GM12878 (cell line): ENCODE data around the gene MSS51. TPM values are rescaled to one million over a fixed set of nuclear protein-coding genes. Genes with fewer than 3 reads are reported as not detected.

Source experiments
- ATAC-seq: fragments of 200-7000 bp; cut with Tn5 transposase; 3 replicates; pipeline ENCODE4 v1.9.1; 2020; ENCODE audit warnings: mild to moderate bottlenecking, moderate library complexity
- BruUV-seq: library from RNA; stranded (reverse); fragments of 400-500 nt; replicated peaks from 2 replicates; lab custom pipeline; 2021; lab: Mats Ljungman, UMichigan
- CTCF ChIA-PET: fragments of 300-600 bp; sonication (Branson Sonifier 250); formaldehyde crosslinking; extraction: SDS; loops from one replicate; lab custom pipeline; 2021; ENCODE audit warnings: inconsistent platforms; lab: Yijun Ruan, JAX
- POLR2A ChIA-PET: fragments of 350-600 bp; formaldehyde crosslinking; extraction: SDS; loops from one replicate; lab custom pipeline; 2021; ENCODE audit warnings: inconsistent platforms; lab: Charles Lee
- RAD21 ChIA-PET: fragments of 300-600 bp; sonication (Branson Sonifier 250); formaldehyde crosslinking; loops from one replicate; lab custom pipeline; 2023; ENCODE audit warnings: antibody characterized with exemption; ENCODE audit not compliant: unreplicated experiment; lab: Charles Lee
- SMC1A ChIA-PET: fragments of 300-600 bp; sonication (Branson Sonifier 250); formaldehyde crosslinking; loops from one replicate; lab custom pipeline; 2023; ENCODE audit not compliant: unreplicated experiment, uncharacterized antibody; lab: Charles Lee
- DNase-seq: peaks from one replicate; pipeline ENCODE4 v3.0.0-alpha.2; 2011; ENCODE audit warnings: low read depth, low spot score
- FAIRE-seq: peaks from 3 replicates; lab custom pipeline; 2011; peaks lifted over from hg19 to GRCh38; lab: Jason Lieb, UNC
- H2AFZ ChIP-seq: 2 replicates; pipeline ENCODE4 v1.6.0; 2011; ENCODE audit warnings: low read depth, low read length, control low read depth; ENCODE audit not compliant: control insufficient read depth
- H3K27ac ChIP-seq: 2 replicates; pipeline ENCODE4 v1.5.1; 2011; ENCODE audit warnings: control low read depth; ENCODE audit not compliant: control insufficient read depth, insufficient read depth
- H3K27me3 ChIP-seq, 2 experiments: replicated peaks in 1 of 2; 2 replicates each; pipeline versions ENCODE4 v1.6.0 to v1.6.1; 2011; ENCODE audit warnings: low read length in 1 of 2; ENCODE audit not compliant: control insufficient read depth in 2 of 2, insufficient read depth in 2 of 2
- H3K36me3 ChIP-seq, 2 experiments: 2 replicates each; pipeline ENCODE4 v1.5.1; 2011; ENCODE audit warnings: low read length in 1 of 2; ENCODE audit not compliant: control insufficient read depth in 2 of 2, insufficient read depth in 2 of 2
- H3K4me1 ChIP-seq: 2 replicates; pipeline ENCODE4 v1.6.1; 2011; ENCODE audit warnings: mild to moderate bottlenecking, low read length, moderate library complexity, mixed read lengths; ENCODE audit not compliant: control insufficient read depth, insufficient read depth
- H3K4me2 ChIP-seq: 2 replicates; pipeline ENCODE4 v1.6.0; 2011; ENCODE audit warnings: control low read depth; ENCODE audit not compliant: control insufficient read depth, insufficient read depth
- H3K4me3 ChIP-seq: fragments of 200-600 bp; sonication (generic); 2 replicates; pipeline ENCODE4 v1.5.1; 2016
- H3K79me2 ChIP-seq: 2 replicates; pipeline ENCODE4 v1.6.0; 2011; ENCODE audit warnings: low read length; ENCODE audit not compliant: control insufficient read depth, insufficient read depth
- H3K9ac ChIP-seq: 2 replicates; pipeline ENCODE4 v1.8.0; 2011; ENCODE audit warnings: low read length, control low read depth, mixed read lengths; ENCODE audit not compliant: control insufficient read depth, insufficient read depth
- H3K9me3 ChIP-seq: replicated peaks from 3 replicates; pipeline ENCODE4 v1.5.1; 2011; ENCODE audit warnings: mild to moderate bottlenecking, low read length; ENCODE audit not compliant: control insufficient read depth, insufficient read depth
- H4K20me1 ChIP-seq: 2 replicates; pipeline ENCODE4 v1.6.0; 2011; ENCODE audit not compliant: control insufficient read depth, insufficient read depth
- CREB1 ChIP-seq: IDR thresholded peaks from 2 replicates; pipeline ENCODE4 v1.6.1; 2012; ENCODE audit warnings: low read depth, mild to moderate bottlenecking, inconsistent platforms
- LARP7 ChIP-seq: fragments of 450-650 bp; IDR thresholded peaks from 2 replicates; pipeline ENCODE4 v1.6.1; 2017; ENCODE audit warnings: mild to moderate bottlenecking
- NFIC ChIP-seq: IDR thresholded peaks from 2 replicates; pipeline ENCODE4 v1.6.1; 2012; ENCODE audit warnings: low read depth, mild to moderate bottlenecking, inconsistent platforms, low read length, moderate library complexity
- NR2C1 ChIP-seq: fragments of 450-650 bp; IDR thresholded peaks from 2 replicates; pipeline ENCODE4 v1.6.1; 2017; ENCODE audit warnings: antibody characterized with exemption, mild to moderate bottlenecking, moderate library complexity
- POLR2AphosphoS2 ChIP-seq: IDR thresholded peaks from 2 replicates; pipeline ENCODE4 v1.6.1; 2011; ENCODE audit warnings: low read depth, mild to moderate bottlenecking, low read length, improper control_type of control experiment, moderate library complexity
- RFX5 ChIP-seq: IDR thresholded peaks from 2 replicates; pipeline ENCODE4 v1.6.1; 2011; ENCODE audit warnings: low read depth, low read length, improper control_type of control experiment
- RUNX3 ChIP-seq: IDR thresholded peaks from 2 replicates; pipeline ENCODE4 v1.6.1; 2012; ENCODE audit warnings: low read length, inconsistent platforms
- SIX5 ChIP-seq: IDR thresholded peaks from 2 replicates; pipeline ENCODE4 v1.6.1; 2011; ENCODE audit warnings: mild to moderate bottlenecking, low read depth, low read length, moderate library complexity; ENCODE audit not compliant: severe bottlenecking
- STAT3 ChIP-seq: IDR thresholded peaks from 2 replicates; pipeline ENCODE4 v1.6.1; 2011; ENCODE audit warnings: low read depth, low read length, improper control_type of control experiment
- TAF1 ChIP-seq: IDR thresholded peaks from 2 replicates; pipeline ENCODE4 v1.6.1; 2011; ENCODE audit warnings: mild to moderate bottlenecking, low read depth, low read length, borderline replicate concordance
- ZSCAN29 ChIP-seq: fragments of 450-650 bp; IDR thresholded peaks from 2 replicates; pipeline ENCODE4 v1.6.1; 2017; ENCODE audit warnings: mild to moderate bottlenecking, moderate library complexity
- WGBS: methylation state at CpG from one replicate; pipeline ENCODE4 v1.1.6; 2016; ENCODE audit warnings: low lambda C conversion rate; ENCODE audit not compliant: insufficient replicate concordance, insufficient coverage; ENCODE audit errors: missing lambda C conversion rate; 5-methylcytosine and 5-hydroxymethylcytosine counted together
- in situ Hi-C: fragments of 300-500 bp; cut with MboI; formaldehyde crosslinking; loops from 9 replicates; pipeline ENCODE4 v1.14.3; 2018; ENCODE audit warnings: mixed read lengths
- intact Hi-C: fragments of 100-400 bp; cut with micrococcal nuclease; formaldehyde crosslinking; loops from one replicate; pipeline ENCODE4 v1.14.2; 2022; ENCODE audit not compliant: unreplicated experiment
- polyA plus RNA-seq, 11 experiments: library from polyadenylated mRNA; depleted of rRNA in 4 of 11; unstranded in 6 of 11; stranded (reverse) in 5 of 11; fragments of >200 nt; fragmentation: Nextera tagmentation in 4 of 11; fragmentation: Illumina TruSeq in 1 of 11; extraction: Ambion mirVana in 4 of 11; extraction: Trizol in 1 of 11; gene quantifications; 1 replicate in 1 of 11; 2 replicates in 10 of 11; pipeline versions ENCODE4 v1.2.1 to v1.2.3, GENCODE V29; 2011 to 2016; ENCODE audit warnings: inconsistent platforms in 2 of 11, missing spikeins in 2 of 11, low read depth in 1 of 11
- total RNA-seq, 4 experiments: library from RNA; depleted of rRNA in 3 of 4; stranded (reverse); fragments of >200 nt in 3 of 4; fragmentation: Illumina TruSeq in 1 of 4; extraction: Trizol in 1 of 4; gene quantifications; 2 replicates each; pipeline versions ENCODE4 v1.2.1 to v1.2.3, GENCODE V29; 2013 to 2021
- TF ChIP-seq, protein P1 (sequence below): IDR thresholded peaks from 2 replicates; pipeline ENCODE4 v1.6.1; 2012; ENCODE audit warnings: low read depth, low read length, improper control_type of control experiment
- TF ChIP-seq, protein P2 (sequence below): IDR thresholded peaks from 2 replicates; pipeline ENCODE4 v1.6.1; 2012; ENCODE audit warnings: low read length, inconsistent platforms
- TF ChIP-seq, protein P3 (sequence below): IDR thresholded peaks from 2 replicates; pipeline ENCODE4 v1.6.1; 2011; ENCODE audit warnings: mild to moderate bottlenecking, low read depth, low read length, moderate library complexity; ENCODE audit not compliant: insufficient replicate concordance

Gene MSS51
- total and polyA plus RNA-seq, 10 of the 15 experiments (the other 5 are each of a cell fraction or from before 2014, with no cell fraction given), result 0.06 to 2.1 (median 1.5) TPM

DNA sequence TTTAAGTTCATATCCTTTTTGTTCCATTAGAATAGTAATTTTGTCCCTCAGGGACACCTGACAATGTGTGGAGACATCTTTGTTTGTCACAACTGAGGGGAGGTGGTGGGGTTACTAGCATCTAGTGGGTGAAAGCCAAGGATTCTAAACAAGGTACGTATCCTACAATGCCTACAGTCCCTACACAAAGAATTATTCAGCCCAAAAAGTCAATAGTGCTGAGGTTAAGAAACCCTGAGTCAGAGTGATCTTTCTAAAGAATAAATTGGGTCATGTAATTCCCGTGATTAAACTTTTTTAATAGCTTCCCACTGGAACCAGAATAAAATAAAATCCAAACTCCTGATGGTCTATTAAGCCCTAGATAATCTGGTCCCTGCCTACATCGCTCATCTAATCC is 16.8 kb downstream of the MSS51 start:
- FAIRE-seq, result no peak
- Histone ChIP-seq H3K4me3 (no peak overlapping the region), H3K79me2 (peaks cover 21% of the 10 kb centered on the region), H3K4me1 (no peaks in the 10 kb centered on the region), H3K4me2 (no peak overlapping the region), H3K9me3 (no peaks in the 10 kb centered on the region)
- no peak for DNase-seq
- POLR2A ChIA-PET, result no interaction called here
- SMC1A ChIA-PET, result interaction anchor here (0.9 kb wide), 1 partner anchor 36 kb away, joined by 3 read pairs; no protein-coding TSS in a partner anchor
- no TSS peak for BruUV-seq
- TF ChIP-seq SIX5 (no peak), NR2C1 (no peak), RUNX3 (no peak)
- TF ChIP-seq, all 136 proteins: peak for 0
- in situ Hi-C loops, result no loop called here
- 96% methylated on average over 3 of the region's 3 CpGs for WGBS
- Histone ChIP-seq H3K27me3 (no peaks in the 10 kb centered on the region), H2AFZ (no peak overlapping the region), H3K9ac (no peak overlapping the region), H3K36me3 (no peaks in the 10 kb centered on the region; a peak in 1 of 4 replicates), H3K27ac (no peak overlapping the region), H4K20me1 (no peaks in the 10 kb centered on the region)
- ChIA-PET RAD21 (no interaction called here), CTCF (interaction anchor here (0.6 to 1.1 kb wide), 2 partner anchors 26 to 227 kb away, joined by 3 read pairs; no protein-coding TSS in a partner anchor)
- intact Hi-C loops, result no loop called here
- ATAC-seq, result no peak

DNA sequence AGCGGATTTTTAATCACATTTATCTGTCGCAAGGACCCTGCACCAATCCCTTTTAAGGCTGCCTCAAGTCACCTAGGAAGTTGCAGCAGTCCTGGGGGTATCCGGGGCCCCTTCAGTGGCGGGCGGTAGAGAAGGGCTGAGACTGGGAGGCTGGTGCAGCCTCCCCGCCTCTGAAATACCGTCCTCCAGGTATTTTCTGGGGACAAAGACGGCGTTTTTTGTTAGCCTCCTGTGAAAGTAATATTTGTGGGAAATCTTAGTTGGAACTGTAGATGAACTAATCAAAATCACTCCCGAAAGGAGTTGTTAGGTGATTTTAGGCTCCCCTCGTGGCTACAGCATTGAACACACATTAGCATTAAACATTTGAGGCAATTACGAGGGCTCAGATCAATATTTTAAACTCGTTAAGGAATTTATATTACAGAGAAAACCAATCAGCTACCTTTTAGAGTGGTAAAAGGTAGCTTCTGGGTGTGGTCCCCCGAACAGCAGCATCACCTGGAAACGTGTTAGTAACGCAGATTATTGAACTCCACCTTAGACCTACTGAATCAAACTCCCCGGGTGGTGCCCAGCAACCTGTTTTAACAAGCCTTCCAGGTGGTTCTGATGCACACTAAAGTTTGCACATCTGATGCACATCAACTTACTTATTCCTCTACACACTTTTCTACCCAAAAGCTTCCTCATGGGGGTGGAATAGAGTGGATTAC is 19.0 kb downstream of the MSS51 start:
- Histone ChIP-seq H3K9me3 (no peaks in the 10 kb centered on the region), H3K79me2 (peaks cover 43% of the 10 kb centered on the region), H3K4me2 (peak overlapping the region; percentile 90), H4K20me1 (no peaks in the 10 kb centered on the region), H3K4me1 (no peaks in the 10 kb centered on the region), H3K9ac (peak overlapping the region; percentile 93), H3K27me3 (no peaks in the 10 kb centered on the region), H3K4me3 (peak overlapping the region; percentile 84), H2AFZ (peak overlapping the region; percentile 97), H3K36me3 (no peaks in the 10 kb centered on the region; a peak in 1 of 4 replicates), H3K27ac (peak overlapping the region; percentile 93)
- ChIA-PET SMC1A (interaction anchor here (1.0 to 1.1 kb wide), 2 partner anchors 28 to 39 kb away, joined by 3 read pairs; no protein-coding TSS in a partner anchor), POLR2A (interaction anchor here (1.0 kb wide), 1 partner anchor 318 kb away, joined by 4 read pairs; the partner anchor contains the start of gene P4HA1), RAD21 (no interaction called here), CTCF (interaction anchor here (0.7 to 1.3 kb wide), 2 partner anchors 12 to 150 kb away, joined by 3 read pairs; no protein-coding TSS in a partner anchor)
- in situ Hi-C loops, result no loop called here
- 4% methylated on average over 17 of the region's 17 CpGs for WGBS
- intact Hi-C loops, result loop anchor here (5.0 kb wide), 1 partner anchor 167 kb away; the partner anchor contains the start of gene DNAJC9
- FAIRE-seq (no peak), DNase-seq (no peak), ATAC-seq (no peak; the same call in 2 of the 3 replicates)
- TF ChIP-seq LARP7 (no peak), CREB1 (no peak), NFIC (no peak), TAF1 (no peak), ZSCAN29 (no peak), STAT3 (no peak), POLR2AphosphoS2 (no peak), RFX5 (no peak)
- TF ChIP-seq, protein P1, sequence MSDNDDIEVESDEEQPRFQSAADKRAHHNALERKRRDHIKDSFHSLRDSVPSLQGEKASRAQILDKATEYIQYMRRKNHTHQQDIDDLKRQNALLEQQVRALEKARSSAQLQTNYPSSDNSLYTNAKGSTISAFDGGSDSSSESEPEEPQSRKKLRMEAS, result no peak
- TF ChIP-seq, protein P2, sequence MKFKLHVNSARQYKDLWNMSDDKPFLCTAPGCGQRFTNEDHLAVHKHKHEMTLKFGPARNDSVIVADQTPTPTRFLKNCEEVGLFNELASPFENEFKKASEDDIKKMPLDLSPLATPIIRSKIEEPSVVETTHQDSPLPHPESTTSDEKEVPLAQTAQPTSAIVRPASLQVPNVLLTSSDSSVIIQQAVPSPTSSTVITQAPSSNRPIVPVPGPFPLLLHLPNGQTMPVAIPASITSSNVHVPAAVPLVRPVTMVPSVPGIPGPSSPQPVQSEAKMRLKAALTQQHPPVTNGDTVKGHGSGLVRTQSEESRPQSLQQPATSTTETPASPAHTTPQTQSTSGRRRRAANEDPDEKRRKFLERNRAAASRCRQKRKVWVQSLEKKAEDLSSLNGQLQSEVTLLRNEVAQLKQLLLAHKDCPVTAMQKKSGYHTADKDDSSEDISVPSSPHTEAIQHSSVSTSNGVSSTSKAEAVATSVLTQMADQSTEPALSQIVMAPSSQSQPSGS, result no peak
- TF ChIP-seq, protein P3, sequence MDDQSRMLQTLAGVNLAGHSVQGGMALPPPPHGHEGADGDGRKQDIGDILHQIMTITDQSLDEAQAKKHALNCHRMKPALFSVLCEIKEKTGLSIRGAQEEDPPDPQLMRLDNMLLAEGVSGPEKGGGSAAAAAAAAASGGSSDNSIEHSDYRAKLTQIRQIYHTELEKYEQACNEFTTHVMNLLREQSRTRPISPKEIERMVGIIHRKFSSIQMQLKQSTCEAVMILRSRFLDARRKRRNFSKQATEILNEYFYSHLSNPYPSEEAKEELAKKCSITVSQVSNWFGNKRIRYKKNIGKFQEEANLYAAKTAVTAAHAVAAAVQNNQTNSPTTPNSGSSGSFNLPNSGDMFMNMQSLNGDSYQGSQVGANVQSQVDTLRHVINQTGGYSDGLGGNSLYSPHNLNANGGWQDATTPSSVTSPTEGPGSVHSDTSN, result no peak
- TSS peak; percentile 71 for BruUV-seq
